ENCODE data around the gene SBF2.

DNA sequence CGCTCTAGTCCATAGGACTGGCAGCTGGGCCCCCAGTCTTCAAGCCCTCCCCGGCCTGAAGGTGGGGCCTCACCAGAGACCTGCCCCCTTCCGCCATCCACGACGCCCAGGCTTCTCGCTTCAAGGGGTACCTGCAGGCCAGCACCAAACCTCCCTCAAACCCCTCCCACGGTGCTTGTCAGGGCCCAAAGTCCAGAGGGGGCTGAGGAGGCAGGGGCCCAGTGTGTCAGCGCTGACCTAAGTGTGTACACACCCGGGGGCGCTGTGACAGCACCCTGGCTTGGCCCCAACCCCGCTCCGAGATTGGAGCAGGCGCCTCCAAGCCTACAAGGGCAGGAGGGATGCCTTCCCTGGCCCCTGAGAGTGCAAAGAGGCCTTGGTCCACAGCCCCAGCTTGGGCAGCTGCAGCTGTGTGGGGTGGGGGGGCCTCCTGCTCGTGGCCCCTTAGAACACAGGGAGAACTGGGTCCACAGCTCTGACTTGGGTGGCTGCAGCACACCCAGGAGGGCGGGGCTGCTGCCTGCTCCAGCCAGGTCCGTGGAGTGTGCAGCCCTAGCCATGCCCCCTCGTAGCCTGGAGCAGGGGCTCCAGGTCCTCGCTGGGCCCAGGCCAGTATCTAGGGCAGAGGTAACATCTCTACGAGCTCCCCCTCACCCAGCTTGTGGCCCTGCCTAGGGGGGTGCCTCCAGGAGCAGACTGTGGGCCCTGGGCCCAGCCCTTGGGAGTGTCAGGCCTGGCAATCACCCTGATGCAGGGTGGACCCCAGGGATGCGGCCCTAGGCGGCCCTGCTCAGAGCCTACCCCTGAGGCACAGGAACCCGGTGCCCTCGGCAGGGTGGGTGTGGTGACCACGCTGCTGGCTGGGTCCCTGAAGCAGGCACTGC, 4.9 kb downstream of the SBF2 start:
- TF ChIP-seq, protein P1, sequence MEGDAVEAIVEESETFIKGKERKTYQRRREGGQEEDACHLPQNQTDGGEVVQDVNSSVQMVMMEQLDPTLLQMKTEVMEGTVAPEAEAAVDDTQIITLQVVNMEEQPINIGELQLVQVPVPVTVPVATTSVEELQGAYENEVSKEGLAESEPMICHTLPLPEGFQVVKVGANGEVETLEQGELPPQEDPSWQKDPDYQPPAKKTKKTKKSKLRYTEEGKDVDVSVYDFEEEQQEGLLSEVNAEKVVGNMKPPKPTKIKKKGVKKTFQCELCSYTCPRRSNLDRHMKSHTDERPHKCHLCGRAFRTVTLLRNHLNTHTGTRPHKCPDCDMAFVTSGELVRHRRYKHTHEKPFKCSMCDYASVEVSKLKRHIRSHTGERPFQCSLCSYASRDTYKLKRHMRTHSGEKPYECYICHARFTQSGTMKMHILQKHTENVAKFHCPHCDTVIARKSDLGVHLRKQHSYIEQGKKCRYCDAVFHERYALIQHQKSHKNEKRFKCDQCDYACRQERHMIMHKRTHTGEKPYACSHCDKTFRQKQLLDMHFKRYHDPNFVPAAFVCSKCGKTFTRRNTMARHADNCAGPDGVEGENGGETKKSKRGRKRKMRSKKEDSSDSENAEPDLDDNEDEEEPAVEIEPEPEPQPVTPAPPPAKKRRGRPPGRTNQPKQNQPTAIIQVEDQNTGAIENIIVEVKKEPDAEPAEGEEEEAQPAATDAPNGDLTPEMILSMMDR (IDR thresholded peaks at IDR 0.05; ENCODE audit: low read depth, low read length): no peak
- no peak for TF ChIP-seq EZH2phosphoT487 (IDR thresholded peaks at IDR 0.05; ENCODE audit: low read depth)
